ENCODE data around the gene COQ2.

COQ2 gene

DNA sequence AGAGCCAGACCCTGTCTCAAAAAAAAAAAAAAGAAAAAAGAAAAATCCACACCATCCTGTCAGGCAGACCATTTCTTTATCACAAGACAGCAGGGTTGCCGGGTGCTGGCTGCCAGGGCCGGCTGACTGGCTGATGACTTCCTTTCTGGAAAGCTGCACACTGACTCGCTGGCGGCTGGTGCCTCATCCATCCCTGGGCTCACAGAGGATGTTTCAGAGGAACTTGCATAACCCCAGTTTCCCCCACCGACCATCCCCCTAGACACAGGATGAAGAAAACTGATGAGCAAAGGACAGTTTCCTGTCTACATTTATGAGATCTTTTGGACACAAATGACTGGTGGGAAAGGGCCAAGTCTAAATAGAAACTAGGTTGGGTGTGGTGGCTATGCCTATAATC lies 36.0 kb upstream of the COQ2 start:
- no peak overlapping the region for H3K4me3 ChIP-seq (ENCODE audit: low read depth, low read length)
- TF ChIP-seq, protein P1, sequence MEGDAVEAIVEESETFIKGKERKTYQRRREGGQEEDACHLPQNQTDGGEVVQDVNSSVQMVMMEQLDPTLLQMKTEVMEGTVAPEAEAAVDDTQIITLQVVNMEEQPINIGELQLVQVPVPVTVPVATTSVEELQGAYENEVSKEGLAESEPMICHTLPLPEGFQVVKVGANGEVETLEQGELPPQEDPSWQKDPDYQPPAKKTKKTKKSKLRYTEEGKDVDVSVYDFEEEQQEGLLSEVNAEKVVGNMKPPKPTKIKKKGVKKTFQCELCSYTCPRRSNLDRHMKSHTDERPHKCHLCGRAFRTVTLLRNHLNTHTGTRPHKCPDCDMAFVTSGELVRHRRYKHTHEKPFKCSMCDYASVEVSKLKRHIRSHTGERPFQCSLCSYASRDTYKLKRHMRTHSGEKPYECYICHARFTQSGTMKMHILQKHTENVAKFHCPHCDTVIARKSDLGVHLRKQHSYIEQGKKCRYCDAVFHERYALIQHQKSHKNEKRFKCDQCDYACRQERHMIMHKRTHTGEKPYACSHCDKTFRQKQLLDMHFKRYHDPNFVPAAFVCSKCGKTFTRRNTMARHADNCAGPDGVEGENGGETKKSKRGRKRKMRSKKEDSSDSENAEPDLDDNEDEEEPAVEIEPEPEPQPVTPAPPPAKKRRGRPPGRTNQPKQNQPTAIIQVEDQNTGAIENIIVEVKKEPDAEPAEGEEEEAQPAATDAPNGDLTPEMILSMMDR (IDR thresholded peaks at IDR 0.05; ENCODE audit: borderline replicate concordance, insufficient read depth, low read depth, low read length), result no peak

DNA sequence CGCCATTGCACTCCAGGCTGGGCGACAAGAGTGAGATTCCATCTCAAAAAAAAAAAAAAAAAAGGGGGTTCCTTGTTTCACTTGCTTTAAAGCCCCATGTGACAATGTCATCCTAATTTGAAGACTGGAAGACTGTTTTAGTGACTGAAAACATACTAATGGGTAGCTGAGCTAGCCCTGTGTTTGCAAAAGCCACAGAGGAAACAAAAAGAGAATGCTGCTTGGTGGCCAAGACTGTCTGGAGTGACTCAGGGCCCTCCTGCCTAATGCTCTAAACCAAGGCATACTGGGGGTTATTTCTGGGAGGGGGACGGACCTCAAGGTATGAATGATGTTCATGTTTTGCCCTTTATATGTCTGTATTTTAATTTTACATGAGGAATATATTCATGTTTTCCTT lies 34.1 kb upstream of the COQ2 start:
- TF ChIP-seq, protein P1 (IDR thresholded peaks at IDR 0.05; ENCODE audit: borderline replicate concordance, insufficient read depth, low read depth, low read length), result no peak
- no peak overlapping the region for H3K4me3 ChIP-seq (ENCODE audit: low read depth, low read length)

DNA sequence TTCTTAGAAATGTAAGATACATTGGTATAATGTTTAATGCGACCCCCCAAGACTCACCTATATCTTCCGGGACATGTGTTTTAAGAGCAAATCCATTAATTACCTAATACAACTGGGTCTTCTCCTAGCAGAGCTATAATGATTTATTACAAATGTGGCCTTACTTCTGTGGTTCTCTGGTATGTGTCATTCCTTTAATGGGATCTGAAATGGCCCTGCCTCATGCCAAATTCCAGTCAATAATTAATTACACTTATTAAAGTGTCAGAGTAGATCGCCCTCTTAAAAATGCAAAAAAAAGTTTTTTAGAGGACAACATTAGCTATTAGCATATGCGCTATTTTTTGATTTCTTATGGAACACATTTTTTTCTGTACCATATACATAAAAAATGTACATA lies 33.1 kb upstream of the COQ2 start:
- no peak overlapping the region for H3K4me3 ChIP-seq (ENCODE audit: low read depth, low read length)
- TF ChIP-seq, protein P1 (IDR thresholded peaks at IDR 0.05; ENCODE audit: borderline replicate concordance, insufficient read depth, low read depth, low read length), result no peak

DNA sequence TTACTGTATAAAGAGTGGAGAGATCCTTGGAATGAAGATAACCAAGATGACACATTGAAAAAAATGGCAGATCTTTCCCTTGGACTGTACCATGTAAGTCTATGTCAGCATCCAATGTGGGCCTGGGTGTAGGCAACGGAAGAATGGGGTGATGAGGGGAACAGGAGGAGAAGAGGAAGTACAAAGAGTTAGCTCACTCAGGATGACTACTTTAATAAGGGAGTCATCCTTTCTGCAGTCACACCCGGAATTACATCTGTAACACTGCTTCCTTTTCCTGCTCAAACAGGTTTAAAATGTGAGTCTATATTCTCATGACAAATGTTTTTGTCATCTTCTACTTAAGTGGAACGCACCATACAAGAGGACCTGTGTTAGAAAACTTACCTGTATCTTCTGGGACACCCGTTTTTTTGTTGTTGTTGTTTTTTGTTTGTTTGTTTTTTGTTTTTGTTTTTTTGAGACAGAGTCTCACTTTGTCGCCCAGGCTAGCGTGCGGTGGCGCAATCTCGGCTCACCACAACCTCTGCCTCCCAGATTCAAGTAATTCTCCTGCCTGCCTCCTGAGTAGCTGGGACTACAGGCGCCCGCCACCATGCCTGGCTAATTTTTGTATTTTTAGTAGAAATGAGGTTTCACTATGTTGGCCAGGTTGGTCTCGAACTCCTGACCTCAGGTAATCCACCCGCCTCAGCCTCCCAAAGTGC lies 32.0 kb upstream of the COQ2 start:
- H3K4me3 ChIP-seq (ENCODE audit: low read depth, low read length), result no peak overlapping the region
- TF ChIP-seq, protein P1 (IDR thresholded peaks at IDR 0.05; ENCODE audit: borderline replicate concordance, insufficient read depth, low read depth, low read length), result no peak

DNA sequence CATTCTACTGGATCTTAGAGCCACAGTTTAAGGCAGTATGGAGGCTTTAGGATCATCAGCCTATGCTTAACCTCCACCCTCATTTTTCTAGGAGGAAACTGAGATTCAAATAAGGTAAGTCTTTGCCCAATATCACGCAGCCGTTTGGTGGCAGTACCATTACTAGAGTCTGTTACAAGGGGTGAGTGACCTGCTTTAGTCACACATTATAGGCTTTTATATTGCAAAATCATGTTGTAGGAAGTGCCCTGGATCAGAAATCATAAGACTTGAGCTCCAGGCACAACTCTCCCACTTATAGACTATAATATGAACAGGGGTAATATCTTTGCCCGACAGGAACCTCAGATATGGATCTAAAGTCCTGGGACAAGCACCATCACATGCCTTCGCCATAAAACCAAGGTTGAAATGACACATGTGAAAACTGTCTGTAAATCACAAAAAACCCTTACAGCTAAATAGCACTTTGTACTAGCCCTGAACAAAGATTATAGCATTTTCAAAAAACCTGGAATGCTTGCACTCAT lies 30.8 kb upstream of the COQ2 start:
- TF ChIP-seq, protein P1 (IDR thresholded peaks at IDR 0.05; ENCODE audit: borderline replicate concordance, insufficient read depth, low read depth, low read length), result no peak
- H3K4me3 ChIP-seq (ENCODE audit: low read depth, low read length), result no peak overlapping the region

DNA sequence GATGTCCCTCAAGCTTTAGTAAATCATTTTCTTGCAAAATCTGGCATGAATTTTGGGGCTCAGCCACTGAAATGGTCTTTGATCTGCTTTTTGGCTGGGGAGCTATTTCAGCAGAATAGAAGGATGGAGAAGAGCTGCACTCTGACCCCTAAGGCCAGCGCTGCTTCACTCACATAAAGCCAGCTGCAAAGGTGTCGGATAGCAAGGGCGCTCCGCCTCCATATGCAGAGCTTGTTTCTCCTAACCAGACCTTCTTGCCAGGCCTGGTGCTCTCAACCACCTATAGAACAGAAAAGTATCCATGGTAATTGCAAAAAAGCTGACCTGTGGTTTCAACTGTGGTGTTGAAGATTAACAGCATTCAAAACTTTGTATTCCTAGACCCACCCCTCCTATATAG lies 24.1 kb upstream of the COQ2 start:
- H3K4me3 ChIP-seq (ENCODE audit: low read depth, low read length), result no peak overlapping the region
- TF ChIP-seq, protein P1 (IDR thresholded peaks at IDR 0.05; ENCODE audit: borderline replicate concordance, insufficient read depth, low read depth, low read length), result no peak

DNA sequence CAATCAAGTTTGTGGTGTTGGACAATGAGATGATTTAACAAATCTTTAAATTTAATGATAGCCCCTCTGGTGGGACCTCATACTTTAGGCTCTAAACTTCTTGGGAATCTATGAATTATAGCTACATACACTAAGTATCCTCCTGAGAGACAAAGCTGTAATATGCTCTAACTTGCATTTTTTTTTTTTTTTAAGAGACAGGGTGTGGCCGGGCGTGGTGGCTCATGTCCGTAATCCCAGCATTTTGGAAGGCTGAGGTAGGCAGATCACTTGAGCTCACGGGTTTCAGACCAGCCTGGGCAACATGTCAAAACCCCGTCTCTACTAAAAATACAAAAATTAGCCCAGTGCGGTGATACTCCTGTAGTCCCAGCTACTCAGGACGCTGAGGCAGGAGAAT lies 23.3 kb upstream of the COQ2 start:
- TF ChIP-seq, protein P1 (IDR thresholded peaks at IDR 0.05; ENCODE audit: borderline replicate concordance, insufficient read depth, low read depth, low read length), result no peak
- H3K4me3 ChIP-seq (ENCODE audit: low read depth, low read length), result no peak overlapping the region
